HTR-8/SVneo (cell line): ENCODE results near the gene ASPM.

Source experiments
- DNase-seq: peaks from one replicate; pipeline ENCODE4 v3.0.0; 2011; ENCODE audit warnings: low spot score, mixed read lengths; ENCODE audit not compliant: insufficient read length
- FAIRE-seq: peaks from 2 replicates; lab custom pipeline; 2011; peaks lifted over from hg19 to GRCh38; lab: Jason Lieb, UNC

The ASPM gene

GRCh38 chr1:197146101-197147095 lies at the start of gene ASPM:
ASPM (minus strand) TSS chr1:197146669; CDS start chr1:197146437, 232 bp downstream.
- DNase-seq, result peak; percentile 92
- peak; percentile 59 for FAIRE-seq

DNA sequence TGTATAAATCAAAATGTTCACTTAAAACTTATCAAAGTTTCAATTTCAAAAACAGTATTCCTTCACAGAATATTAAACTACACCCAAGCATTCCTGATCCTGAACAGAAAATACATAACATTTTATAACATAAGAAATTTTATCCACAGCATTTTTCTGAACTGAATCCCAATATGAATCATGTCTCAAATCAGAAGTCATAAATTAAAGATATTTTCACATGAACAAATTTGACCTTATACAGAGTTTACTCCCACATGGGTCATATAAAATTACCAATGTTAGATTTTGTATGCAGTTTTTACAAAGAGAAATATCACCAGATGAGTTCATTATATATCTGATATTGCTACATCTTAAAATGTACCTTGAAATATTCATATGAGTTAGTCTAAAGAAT lies 48.6 kb upstream of the ASPM start:
- DNase-seq (no peak), FAIRE-seq (no peak)

GRCh38 chr1:197184190-197184589 lies 37.7 kb upstream of the ASPM start:
- FAIRE-seq (no peak), DNase-seq (no peak)

GRCh38 chr1:197183195-197183748 lies 36.8 kb upstream of the ASPM start:
- FAIRE-seq (no peak), DNase-seq (no peak)

GRCh38 chr1:197182716-197183115 lies 36.2 kb upstream of the ASPM start:
- FAIRE-seq (no peak), DNase-seq (no peak)

GRCh38 chr1:197181982-197182381 lies 35.5 kb upstream of the ASPM start:
- no peak for DNase-seq
- FAIRE-seq, result no peak

DNA sequence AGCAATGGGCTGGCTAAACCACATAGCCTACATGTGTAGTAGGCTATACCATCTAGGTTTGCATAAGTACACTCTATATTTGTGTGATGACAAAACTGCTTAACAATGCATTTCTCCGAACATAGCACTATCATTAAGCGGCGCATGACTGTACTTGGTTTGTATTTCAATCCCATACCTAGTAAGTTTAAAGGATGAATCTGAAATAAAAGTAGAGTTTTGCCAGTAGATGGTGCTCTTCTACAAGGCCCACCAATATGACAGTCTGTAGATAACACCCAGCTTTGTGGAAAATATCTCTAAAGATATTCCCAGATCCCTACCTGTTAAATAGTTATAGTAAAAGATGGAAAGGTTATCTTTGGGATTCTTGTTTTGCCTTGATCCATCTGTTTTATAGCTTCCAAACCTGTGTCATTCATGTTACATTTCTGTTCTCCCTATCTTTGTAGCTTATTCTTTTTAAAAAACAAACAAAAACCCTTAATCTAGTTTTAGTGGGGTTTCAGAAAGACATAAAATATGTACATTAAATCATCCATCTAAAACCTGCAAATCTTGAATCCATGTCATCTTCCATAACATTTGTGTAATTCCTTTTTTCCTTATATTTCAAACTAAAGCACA lies 33.9 kb upstream of the ASPM start:
- FAIRE-seq (no peak), DNase-seq (peak; percentile 28)

- no peak for FAIRE-seq
- DNase-seq, result no peak
These were observed 32.5 kb upstream of the ASPM start for GRCh38 chr1:197178998-197179397.

GRCh38 chr1:197174818-197175217 lies 28.3 kb upstream of the ASPM start:
- FAIRE-seq, result no peak
- no peak for DNase-seq

DNA sequence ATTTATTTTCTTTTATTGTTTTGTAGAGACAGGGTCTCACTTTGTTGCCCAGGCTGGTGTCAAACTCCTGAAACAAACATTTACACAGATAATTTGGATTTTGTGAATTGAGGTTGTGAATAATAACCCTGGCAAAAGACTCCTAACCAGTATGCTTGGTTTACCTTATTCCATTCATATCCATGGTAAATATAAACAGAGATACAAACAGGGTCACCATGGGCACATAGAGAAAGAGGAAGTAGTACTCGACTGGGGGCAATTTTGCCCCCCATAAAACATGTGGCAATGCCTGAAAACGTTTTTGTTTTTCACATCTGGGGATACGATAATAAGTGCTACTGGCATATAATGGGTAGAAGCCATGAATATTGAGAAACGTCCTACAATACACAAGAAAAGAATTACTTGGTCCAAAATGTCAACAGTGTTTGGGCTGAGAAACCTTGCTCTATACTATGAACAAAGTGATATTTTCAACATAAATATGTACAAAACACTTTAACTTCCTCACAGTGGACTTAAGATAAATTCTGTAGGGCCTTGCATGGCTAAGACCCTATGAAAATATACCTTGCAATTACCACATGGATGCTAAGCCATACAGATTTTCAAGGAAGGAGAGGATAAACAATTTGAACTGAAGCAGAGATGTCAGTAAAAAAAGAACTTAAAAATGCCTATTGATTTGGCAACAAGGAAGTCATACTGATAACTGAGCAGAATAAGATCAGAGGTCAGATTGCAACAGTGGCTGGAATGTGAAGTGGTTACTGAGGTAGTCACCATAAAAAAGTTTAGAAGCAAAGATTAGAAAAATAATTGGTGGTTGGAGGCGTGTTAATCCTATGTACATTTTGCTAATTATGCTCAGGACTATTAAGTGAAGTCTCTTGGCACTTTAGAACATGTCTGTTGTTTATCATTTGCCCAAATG lies 27.4 kb upstream of the ASPM start:
- FAIRE-seq (no peak), DNase-seq (no peak)

GRCh38 chr1:197171531-197171930 lies 25.1 kb upstream of the ASPM start:
- DNase-seq, result no peak
- no peak for FAIRE-seq

- FAIRE-seq (no peak), DNase-seq (no peak)
These were observed 24.1 kb upstream of the ASPM start for GRCh38 chr1:197170538-197170937.

GRCh38 chr1:197159461-197159860 lies 13.0 kb upstream of the ASPM start:
- FAIRE-seq, result peak; percentile 51
- no peak for DNase-seq

- FAIRE-seq (no peak), DNase-seq (no peak)
These were observed 10.2 kb upstream of the ASPM start for GRCh38 chr1:197156692-197157091.

DNA sequence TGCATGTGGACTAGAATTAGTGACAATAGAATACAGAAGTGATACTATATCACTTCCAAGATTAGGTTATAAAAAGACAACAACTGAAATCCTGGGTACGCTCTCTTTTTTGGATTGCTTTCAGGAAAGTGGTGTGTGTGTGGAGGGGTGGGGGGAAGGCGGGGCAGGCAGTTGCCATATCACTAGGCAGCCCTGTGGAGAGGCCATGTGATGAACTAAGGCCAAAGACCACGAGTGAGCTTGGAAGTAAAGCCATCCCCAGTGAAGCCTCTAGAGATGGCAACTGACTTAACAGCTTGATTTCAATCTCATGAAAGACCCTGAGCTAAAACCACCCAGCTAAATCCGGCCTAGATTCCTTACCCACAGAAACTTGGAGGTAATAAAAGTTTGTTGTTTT lies 6.2 kb upstream of the ASPM start:
- FAIRE-seq, result no peak
- no peak for DNase-seq

DNA sequence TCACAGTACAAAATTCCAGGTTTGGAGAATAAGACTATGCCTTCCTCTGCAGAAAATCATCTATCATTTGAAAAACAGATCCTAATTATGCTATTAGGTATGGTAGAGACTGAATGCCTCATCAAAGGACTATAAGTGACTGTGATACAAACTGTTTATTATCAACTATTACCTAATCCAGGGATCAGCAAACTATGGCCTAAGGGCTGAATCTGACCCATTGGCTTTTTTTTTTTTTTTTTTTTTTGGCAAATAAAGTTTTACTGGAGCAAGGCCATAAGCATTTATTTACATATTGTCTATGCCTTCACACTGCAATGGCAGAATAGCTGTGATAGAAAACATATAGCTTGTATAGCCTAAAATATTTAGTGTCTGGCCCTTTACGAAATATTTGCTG lies 4.7 kb upstream of the ASPM start:
- DNase-seq (no peak), FAIRE-seq (peak; percentile 9)

DNA sequence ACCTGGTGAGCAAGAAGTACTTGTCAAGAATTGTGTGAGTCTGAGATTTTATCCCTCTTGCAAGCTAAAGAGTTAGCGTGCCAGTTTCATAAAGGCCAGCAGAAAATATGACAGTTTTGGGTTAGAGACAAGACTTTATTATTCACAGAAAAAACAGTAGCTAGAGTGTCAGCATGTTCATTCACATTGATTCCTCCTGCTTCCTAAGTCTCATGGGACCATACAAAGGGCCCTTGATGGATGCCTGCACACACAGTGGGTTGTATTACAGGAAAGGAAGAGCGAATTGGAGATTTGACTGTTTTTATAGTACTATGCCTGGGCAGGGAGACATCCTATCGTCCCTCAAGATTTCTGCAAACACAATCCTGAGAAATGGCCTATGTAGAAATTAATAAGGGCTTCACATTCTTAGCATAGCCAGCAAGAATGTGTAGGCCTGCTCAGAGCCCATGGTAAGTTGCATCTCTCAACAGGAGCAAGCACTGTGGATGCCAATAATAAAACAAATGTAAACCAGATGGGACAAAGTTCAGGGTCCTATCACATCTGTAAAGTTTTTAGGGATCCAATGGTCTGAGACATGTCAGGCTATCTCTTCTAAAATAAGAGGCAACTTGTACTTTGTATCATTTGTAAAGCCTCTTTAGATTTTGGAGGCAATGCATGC lies 4.0 kb upstream of the ASPM start:
- no peak for DNase-seq

GRCh38 chr1:197149340-197149739 lies 2.9 kb upstream of the ASPM start:
- FAIRE-seq (no peak), DNase-seq (no peak)

More for the DNA sequence above, 4.0 kb upstream of the ASPM start:
- no peak for FAIRE-seq

GRCh38 chr1:197145446-197146024 lies 934 bp downstream of the ASPM start:
- DNase-seq, result no peak

More at GRCh38 chr1:197145446-197146024, 934 bp downstream of the ASPM start:
- FAIRE-seq, result no peak
